ENCODE measurements around the gene HMX3.

Gene HMX3

GRCh38 chr10:123146894-123147634 is 11.3 kb downstream of the HMX3 start:
- Histone ChIP-seq H3K4me3 (ENCODE audit: low read depth in 1 of 2, low read length in 1 of 2) (no peak overlapping the region), H3K27ac (no peak overlapping the region), H3K27me3 (peaks cover 100% of the 10 kb centered on the region), H3K36me3 (no peaks in the 10 kb centered on the region), H3K4me1 (ENCODE audit: control insufficient read depth in 1 of 2, insufficient read depth in 1 of 2, low read depth in 1 of 2, low read length in 1 of 2) (peaks cover 24 to 45% of the 10 kb centered on the region in 2 experiments), H3K9me3 (no peaks in the 10 kb centered on the region)
- no peak for TF ChIP-seq CTCF (IDR thresholded peaks at IDR 0.05)

- no peak within 1 kb of the TSS for H3K27ac ChIP-seq
- TF ChIP-seq CTCF (IDR thresholded peaks at IDR 0.05), result no peak
- H3K4me3 ChIP-seq (ENCODE audit: low read depth in 1 of 2, low read length in 1 of 2), result no peak within 1 kb of the TSS
- no peaks in the 10 kb centered on the region for H3K36me3 ChIP-seq
- H3K27me3 ChIP-seq, result peaks cover 100% of the 10 kb centered on the region
- peaks cover 24 to 45% of the 10 kb centered on the region in 2 experiments for H3K4me1 ChIP-seq (ENCODE audit: control insufficient read depth in 1 of 2, insufficient read depth in 1 of 2, low read depth in 1 of 2, low read length in 1 of 2)
- H3K9me3 ChIP-seq, result no peaks in the 10 kb centered on the region
Observed at GRCh38 chr10:123147635-123148413, 12.1 kb downstream of the HMX3 start, which contains the start of gene HMX2. Gene HMX2, plus strand, starts transcription at chr10:123148136. Its CDS starts 243 bp downstream, at chr10:123148379.

DNA sequence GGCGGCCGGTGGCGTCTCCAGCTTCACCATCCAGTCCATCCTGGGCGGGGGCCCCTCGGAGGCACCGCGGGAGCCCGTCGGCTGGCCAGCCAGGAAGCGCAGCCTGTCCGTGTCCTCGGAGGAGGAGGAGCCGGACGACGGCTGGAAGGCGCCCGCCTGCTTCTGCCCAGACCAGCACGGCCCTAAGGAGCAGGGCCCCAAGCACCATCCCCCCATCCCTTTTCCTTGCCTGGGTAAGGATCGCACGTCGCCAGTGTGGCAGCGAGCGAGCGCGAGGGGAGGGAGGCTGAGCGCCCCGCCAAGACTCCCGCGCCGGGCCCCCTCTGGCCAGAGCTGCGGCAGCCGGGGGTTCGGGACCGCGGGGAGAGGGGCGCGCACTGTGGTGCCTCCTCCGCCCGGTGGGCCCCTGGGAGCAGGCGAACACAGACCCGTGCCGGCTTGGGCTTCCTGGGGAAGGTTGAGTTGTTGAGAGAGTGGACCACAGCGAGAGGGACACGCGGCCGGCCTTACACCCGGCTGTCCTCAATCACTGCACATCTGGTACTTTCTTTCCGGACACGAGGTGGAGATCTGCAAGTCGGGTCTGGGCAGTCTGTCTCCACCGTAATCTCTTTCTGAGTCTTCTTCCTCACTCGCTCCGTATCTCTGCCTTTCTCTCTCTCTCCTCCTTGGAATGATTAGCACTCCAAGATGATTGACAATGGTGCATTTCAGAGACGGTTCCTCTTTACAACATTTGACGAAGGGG is 12.8 kb downstream of the HMX3 start:
- Histone ChIP-seq H3K4me1 (ENCODE audit: control insufficient read depth in 1 of 2, insufficient read depth in 1 of 2, low read depth in 1 of 2, low read length in 1 of 2) (peaks cover 24 to 47% of the 10 kb centered on the region in 2 experiments), H3K9me3 (no peaks in the 10 kb centered on the region), H3K4me3 (ENCODE audit: low read depth in 1 of 2, low read length in 1 of 2) (no peak overlapping the region), H3K36me3 (no peaks in the 10 kb centered on the region), H3K27ac (no peak overlapping the region), H3K27me3 (peaks cover 100% of the 10 kb centered on the region)
- no peak for TF ChIP-seq CTCF (IDR thresholded peaks at IDR 0.05)

DNA sequence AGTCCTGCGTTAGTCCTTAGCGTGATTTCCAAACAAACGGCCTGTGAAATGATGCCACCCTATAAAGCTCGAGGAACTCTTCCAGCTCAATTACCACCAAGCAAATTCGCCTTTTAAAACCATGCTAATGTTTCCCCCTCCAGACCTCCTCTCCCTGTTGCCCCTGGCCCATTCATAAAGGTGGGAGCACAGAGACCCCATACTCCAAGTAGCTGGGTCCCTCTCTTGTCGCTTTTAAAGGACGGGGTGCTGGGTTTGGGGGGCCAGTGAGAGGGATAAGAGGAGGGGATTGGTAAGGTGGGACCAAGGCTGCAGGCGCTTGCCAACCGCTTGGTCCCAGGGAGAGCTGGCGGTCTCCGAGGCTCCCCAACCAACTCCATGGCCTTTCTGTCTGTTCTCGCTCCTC is 13.4 kb downstream of the HMX3 start:
- peaks cover 97% of the 10 kb centered on the region for H3K27me3 ChIP-seq
- H3K27ac ChIP-seq, result no peak overlapping the region
- H3K9me3 ChIP-seq, result no peaks in the 10 kb centered on the region
- no peak for TF ChIP-seq CTCF (IDR thresholded peaks at IDR 0.05)
- H3K36me3 ChIP-seq, result no peaks in the 10 kb centered on the region
- H3K4me1 ChIP-seq (ENCODE audit: control insufficient read depth in 1 of 2, insufficient read depth in 1 of 2, low read depth in 1 of 2, low read length in 1 of 2), result peaks cover 24 to 51% of the 10 kb centered on the region in 2 experiments
- no peak overlapping the region for H3K4me3 ChIP-seq (ENCODE audit: low read depth in 1 of 2, low read length in 1 of 2)

GRCh38 chr10:123149568-123150270 is 13.9 kb downstream of the HMX3 start:
- Histone ChIP-seq H3K27me3 (peaks cover 91% of the 10 kb centered on the region), H3K4me1 (ENCODE audit: control insufficient read depth in 1 of 2, insufficient read depth in 1 of 2, low read depth in 1 of 2, low read length in 1 of 2) (peaks cover 25 to 55% of the 10 kb centered on the region in 2 experiments)

More at GRCh38 chr10:123149568-123150270, 13.9 kb downstream of the HMX3 start:
- no peak for TF ChIP-seq CTCF (IDR thresholded peaks at IDR 0.05)
- peak overlapping the region in 1 of 2 experiments; percentile 28 for H3K4me3 ChIP-seq (ENCODE audit: low read depth in 1 of 2, low read length in 1 of 2)
- H3K27ac ChIP-seq, result no peak overlapping the region
- H3K36me3 ChIP-seq, result no peaks in the 10 kb centered on the region
- H3K9me3 ChIP-seq, result no peaks in the 10 kb centered on the region

Data from neutrophil (primary cell).